Central memory CD8-positive, alpha-beta T cell (primary cell): ENCODE results near the gene ZCCHC7.

Experiments used
- ATAC-seq: fragments of 150-1000 bp; cut with Tn5 transposase; replicated peaks from 2 replicates; pipeline ENCODE4 v1.10.0; 2022; ENCODE audit warnings: mild to moderate bottlenecking, moderate FRiP score, moderate number of reproducible peaks; ENCODE audit not compliant: poor library complexity, severe bottlenecking; ENCODE audit errors: extremely low read depth
- DNase-seq, 2 donors: peaks; one replicate each; pipeline ENCODE4 v3.0.0; 2021; ENCODE audit warnings: low spot score in 2 of 2
- H3K27ac Mint-ChIP-seq: one replicate; pipeline ENCODE4 v1.8.0; 2022; ENCODE audit warnings: low read depth, mild to moderate bottlenecking, moderate library complexity, mixed read lengths
- H3K27me3 Mint-ChIP-seq: one replicate; pipeline ENCODE4 v1.8.0; 2022; ENCODE audit warnings: mixed read lengths
- H3K36me3 Mint-ChIP-seq: one replicate; pipeline ENCODE4 v1.8.0; 2022; ENCODE audit warnings: mild to moderate bottlenecking, moderate library complexity, mixed read lengths; ENCODE audit not compliant: insufficient read depth
- H3K4me1 Mint-ChIP-seq: one replicate; pipeline ENCODE4 v1.8.0; 2022; ENCODE audit warnings: mixed read lengths
- H3K4me3 Mint-ChIP-seq: one replicate; pipeline ENCODE4 v1.8.0; 2022; ENCODE audit warnings: mild to moderate bottlenecking, moderate library complexity, mixed read lengths
- H3K9me3 Mint-ChIP-seq: one replicate; pipeline ENCODE4 v1.8.0; 2022; ENCODE audit warnings: mixed read lengths

Gene ZCCHC7

GRCh38 chr9:37238122-37238521, 117.7 kb downstream of the ZCCHC7 start:
- H3K9me3 Mint-ChIP-seq = no peaks in the 10 kb centered on the region
- H3K36me3 Mint-ChIP-seq = peaks cover 7% of the 10 kb centered on the region
- peaks cover 43% of the 10 kb centered on the region for H3K4me1 Mint-ChIP-seq
- DNase-seq = no peak
- H3K4me3 Mint-ChIP-seq = no peak overlapping the region
- no peak overlapping the region for H3K27ac Mint-ChIP-seq
- no peak for ATAC-seq
- no peaks in the 10 kb centered on the region for H3K27me3 Mint-ChIP-seq

GRCh38 chr9:37239224-37239859, 119.0 kb downstream of the ZCCHC7 start:
- Mint-ChIP-seq H3K36me3 (peaks cover 7% of the 10 kb centered on the region), H3K4me1 (peaks cover 33% of the 10 kb centered on the region), H3K27me3 (no peaks in the 10 kb centered on the region), H3K27ac (no peak overlapping the region), H3K9me3 (no peaks in the 10 kb centered on the region), H3K4me3 (no peak overlapping the region)
- DNase-seq = no peak
- ATAC-seq = no peak

- peaks cover 7% of the 10 kb centered on the region for H3K36me3 Mint-ChIP-seq
- H3K9me3 Mint-ChIP-seq = no peaks in the 10 kb centered on the region
- ATAC-seq (no peak), DNase-seq (no peak)
- H3K27ac Mint-ChIP-seq = no peak overlapping the region
- H3K27me3 Mint-ChIP-seq = no peaks in the 10 kb centered on the region
- H3K4me3 Mint-ChIP-seq = no peak overlapping the region
- H3K4me1 Mint-ChIP-seq = peaks cover 32% of the 10 kb centered on the region
Observed at GRCh38 chr9:37239921-37240320, 119.5 kb downstream of the ZCCHC7 start.

- peaks cover 28% of the 10 kb centered on the region for H3K4me1 Mint-ChIP-seq
- H3K4me3 Mint-ChIP-seq = no peak overlapping the region
- ATAC-seq (no peak), DNase-seq (no peak)
- no peaks in the 10 kb centered on the region for H3K27me3 Mint-ChIP-seq
- no peak overlapping the region for H3K27ac Mint-ChIP-seq
- no peaks in the 10 kb centered on the region for H3K9me3 Mint-ChIP-seq
- H3K36me3 Mint-ChIP-seq = peaks cover 7% of the 10 kb centered on the region
Observed at GRCh38 chr9:37241340-37241739, 121.0 kb downstream of the ZCCHC7 start.

GRCh38 chr9:37242089-37242488, 121.7 kb downstream of the ZCCHC7 start:
- DNase-seq (no peak), ATAC-seq (no peak)
- no peak overlapping the region for H3K27ac Mint-ChIP-seq
- no peaks in the 10 kb centered on the region for H3K9me3 Mint-ChIP-seq
- H3K4me1 Mint-ChIP-seq = peaks cover 26% of the 10 kb centered on the region
- no peaks in the 10 kb centered on the region for H3K27me3 Mint-ChIP-seq
- peaks cover 3% of the 10 kb centered on the region for H3K36me3 Mint-ChIP-seq
- H3K4me3 Mint-ChIP-seq = no peak overlapping the region

GRCh38 chr9:37243588-37244345, 123.4 kb downstream of the ZCCHC7 start:
- Mint-ChIP-seq H3K27ac (no peak overlapping the region), H3K27me3 (no peaks in the 10 kb centered on the region), H3K36me3 (no peaks in the 10 kb centered on the region), H3K4me1 (peaks cover 19% of the 10 kb centered on the region), H3K9me3 (no peaks in the 10 kb centered on the region), H3K4me3 (no peak overlapping the region)
- ATAC-seq = no peak
- DNase-seq = no peak

GRCh38 chr9:37246826-37247225, 126.5 kb downstream of the ZCCHC7 start:
- Mint-ChIP-seq H3K4me1 (peaks cover 15% of the 10 kb centered on the region), H3K27me3 (no peaks in the 10 kb centered on the region), H3K9me3 (no peaks in the 10 kb centered on the region), H3K4me3 (no peak overlapping the region), H3K27ac (no peak overlapping the region), H3K36me3 (peaks cover 4% of the 10 kb centered on the region)
- ATAC-seq = no peak
- DNase-seq = no peak

- Mint-ChIP-seq H3K36me3 (peaks cover 6% of the 10 kb centered on the region), H3K4me1 (peaks cover 14% of the 10 kb centered on the region), H3K27me3 (no peaks in the 10 kb centered on the region), H3K27ac (no peak overlapping the region), H3K4me3 (no peak overlapping the region), H3K9me3 (no peaks in the 10 kb centered on the region)
- DNase-seq = no peak
- no peak for ATAC-seq
Observed at GRCh38 chr9:37248651-37249163, 128.3 kb downstream of the ZCCHC7 start.

- DNase-seq (no peak), ATAC-seq (no peak)
- Mint-ChIP-seq H3K9me3 (no peaks in the 10 kb centered on the region), H3K4me1 (peaks cover 6% of the 10 kb centered on the region), H3K27me3 (no peaks in the 10 kb centered on the region), H3K4me3 (no peak overlapping the region), H3K36me3 (peaks cover 6% of the 10 kb centered on the region), H3K27ac (no peak overlapping the region)
Observed at GRCh38 chr9:37251452-37251851, 131.1 kb downstream of the ZCCHC7 start.

- Mint-ChIP-seq H3K27ac (no peak overlapping the region), H3K4me1 (peaks cover 10% of the 10 kb centered on the region), H3K36me3 (peaks cover 10% of the 10 kb centered on the region), H3K27me3 (no peaks in the 10 kb centered on the region), H3K9me3 (no peaks in the 10 kb centered on the region), H3K4me3 (no peak overlapping the region)
- DNase-seq (no peak), ATAC-seq (no peak)
Observed at GRCh38 chr9:37253377-37253937, 133.1 kb downstream of the ZCCHC7 start.

GRCh38 chr9:37255187-37255586, 134.8 kb downstream of the ZCCHC7 start:
- Mint-ChIP-seq H3K27me3 (no peaks in the 10 kb centered on the region), H3K4me3 (no peak overlapping the region), H3K36me3 (peaks cover 11% of the 10 kb centered on the region), H3K27ac (no peak overlapping the region), H3K4me1 (peaks cover 18% of the 10 kb centered on the region), H3K9me3 (no peaks in the 10 kb centered on the region)
- no peak for DNase-seq
- ATAC-seq = no peak

GRCh38 chr9:37255944-37256862, 135.8 kb downstream of the ZCCHC7 start:
- Mint-ChIP-seq H3K27me3 (no peaks in the 10 kb centered on the region), H3K27ac (no peak overlapping the region), H3K36me3 (peaks cover 8% of the 10 kb centered on the region), H3K9me3 (no peaks in the 10 kb centered on the region), H3K4me3 (no peak overlapping the region), H3K4me1 (peaks cover 28% of the 10 kb centered on the region)
- DNase-seq (no peak), ATAC-seq (no peak)
